Bronchial smooth muscle cell (primary cell): ENCODE results near the gene ZBTB22. TPM values are rescaled to one million over a fixed set of nuclear protein-coding genes. Genes with fewer than 3 reads are reported as not detected.

Source experiments
- total RNA-seq: library from RNA; depleted of rRNA; stranded (reverse); fragments of >200 nt; gene quantifications from 2 replicates; pipeline ENCODE4 v1.2.1, GENCODE V29; 2014

The ZBTB22 gene, protein sequence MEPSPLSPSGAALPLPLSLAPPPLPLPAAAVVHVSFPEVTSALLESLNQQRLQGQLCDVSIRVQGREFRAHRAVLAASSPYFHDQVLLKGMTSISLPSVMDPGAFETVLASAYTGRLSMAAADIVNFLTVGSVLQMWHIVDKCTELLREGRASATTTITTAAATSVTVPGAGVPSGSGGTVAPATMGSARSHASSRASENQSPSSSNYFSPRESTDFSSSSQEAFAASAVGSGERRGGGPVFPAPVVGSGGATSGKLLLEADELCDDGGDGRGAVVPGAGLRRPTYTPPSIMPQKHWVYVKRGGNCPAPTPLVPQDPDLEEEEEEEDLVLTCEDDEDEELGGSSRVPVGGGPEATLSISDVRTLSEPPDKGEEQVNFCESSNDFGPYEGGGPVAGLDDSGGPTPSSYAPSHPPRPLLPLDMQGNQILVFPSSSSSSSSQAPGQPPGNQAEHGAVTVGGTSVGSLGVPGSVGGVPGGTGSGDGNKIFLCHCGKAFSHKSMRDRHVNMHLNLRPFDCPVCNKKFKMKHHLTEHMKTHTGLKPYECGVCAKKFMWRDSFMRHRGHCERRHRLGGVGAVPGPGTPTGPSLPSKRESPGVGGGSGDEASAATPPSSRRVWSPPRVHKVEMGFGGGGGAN
- total RNA-seq = 21.8 and 34.4 TPM in 2 replicates

DNA sequence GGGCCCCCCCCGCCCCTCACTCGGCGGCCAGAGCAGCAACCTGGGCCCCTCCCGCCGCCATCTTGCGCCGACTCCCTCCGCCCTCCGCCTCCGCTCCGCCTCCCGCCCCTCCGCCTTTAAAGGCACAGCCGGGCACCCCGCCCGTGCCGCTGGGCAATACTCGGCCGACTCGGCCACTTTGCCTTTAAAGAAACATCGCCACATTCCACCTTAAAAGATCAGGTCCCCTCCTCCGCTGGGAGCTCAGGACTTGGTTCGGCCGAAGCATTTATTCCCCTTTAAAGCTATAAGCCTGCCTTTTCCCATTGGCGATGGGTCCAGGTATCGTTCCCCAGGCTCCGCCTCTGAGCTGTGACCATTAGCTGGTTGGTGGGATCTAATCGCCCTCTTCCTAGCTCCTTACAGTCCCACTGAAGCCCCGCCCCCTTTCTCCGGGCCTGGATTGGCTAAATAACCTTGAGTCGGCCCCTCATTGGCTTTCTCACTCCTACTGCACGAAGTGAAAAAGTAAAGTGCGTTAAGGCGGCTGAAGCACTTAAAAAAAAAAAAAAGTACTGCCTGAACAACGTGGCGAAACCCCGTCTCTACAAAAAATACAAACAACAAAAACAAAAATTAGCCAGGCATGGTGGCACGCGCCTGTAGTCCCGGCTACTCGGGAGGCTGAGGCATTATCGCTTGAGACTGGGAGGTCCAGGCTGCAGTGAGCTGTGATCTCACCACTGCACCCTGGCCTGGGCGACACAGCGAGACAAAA lies at the start of gene ZBTB22:
Gene ZBTB22, minus strand, starts transcription at position 76 of the 757 bp plus-strand sequence. CDS start 828 bp downstream, outside the sequence.

DNA sequence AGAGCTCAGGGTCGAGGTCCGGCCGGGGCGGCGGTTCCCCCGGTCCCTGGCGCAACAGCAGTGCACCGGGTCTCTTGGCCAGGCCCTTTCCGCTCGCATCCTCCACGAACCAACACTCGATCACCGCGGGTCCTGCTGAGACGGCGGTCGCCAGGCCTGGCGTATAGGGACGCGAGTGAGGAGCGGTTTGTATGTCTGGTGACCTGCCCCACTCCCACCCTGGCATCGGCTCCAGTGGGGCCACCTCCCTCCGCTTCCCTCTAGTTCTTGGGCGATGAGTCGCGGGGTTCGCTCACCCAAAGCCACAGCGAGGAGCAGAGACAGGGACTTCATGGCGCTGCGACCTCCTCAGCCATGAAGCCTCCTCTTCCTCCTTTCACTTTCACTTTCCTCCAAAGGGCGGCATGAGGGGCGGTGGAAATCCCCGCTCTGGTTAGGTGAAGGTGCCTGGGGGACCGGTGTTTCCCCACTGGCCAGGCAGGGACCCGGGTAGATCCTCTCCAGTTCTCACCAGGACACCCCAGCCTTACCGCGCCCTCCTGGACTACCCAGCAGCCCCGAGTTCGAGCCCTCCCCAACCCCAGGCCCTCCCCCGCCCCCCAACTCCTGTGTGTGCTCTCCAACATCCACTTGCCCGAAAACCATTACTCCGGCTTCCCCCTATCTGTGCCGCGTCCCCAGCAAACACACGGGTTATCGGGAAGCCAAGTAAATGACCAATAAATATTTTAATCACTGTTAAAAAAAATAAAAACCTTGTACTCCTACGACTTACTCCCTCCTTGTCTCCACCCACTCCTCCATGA lies 3.6 kb downstream of the ZBTB22 start, which contains the start of gene TAPBP:
Gene TAPBP, minus strand, starts transcription at position 370 of the 806 bp plus-strand sequence. Its CDS starts 37 bp downstream, at position 333.

DNA sequence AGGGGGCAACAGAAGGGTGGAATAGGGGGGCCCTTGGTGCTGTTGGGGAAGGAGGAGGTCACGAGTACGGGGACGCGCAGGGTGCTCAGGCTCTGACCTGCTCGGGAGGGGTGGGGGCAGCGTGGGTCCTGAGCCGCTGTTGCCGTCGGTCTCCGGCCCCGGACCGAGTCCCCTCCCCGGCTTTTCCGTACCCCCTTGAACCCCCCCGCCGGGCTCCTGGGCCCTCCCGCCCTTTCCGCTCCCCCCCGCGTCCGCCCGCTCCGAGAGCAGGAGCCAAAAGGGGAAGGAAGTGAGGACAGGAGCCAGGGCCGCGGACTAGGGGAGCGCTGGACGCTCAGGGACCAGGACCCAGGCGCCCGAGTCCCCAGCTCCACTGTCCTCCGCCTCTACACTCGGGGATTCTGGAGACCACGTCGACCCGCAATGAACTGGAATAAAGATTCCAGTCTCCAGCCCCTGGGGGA lies 18.7 kb downstream of the ZBTB22 start, which contains the start of gene RGL2:
Gene RGL2, minus strand, starts transcription at position 170 of the 464 bp plus-strand sequence. CDS start 332 bp downstream, outside the sequence.

DNA sequence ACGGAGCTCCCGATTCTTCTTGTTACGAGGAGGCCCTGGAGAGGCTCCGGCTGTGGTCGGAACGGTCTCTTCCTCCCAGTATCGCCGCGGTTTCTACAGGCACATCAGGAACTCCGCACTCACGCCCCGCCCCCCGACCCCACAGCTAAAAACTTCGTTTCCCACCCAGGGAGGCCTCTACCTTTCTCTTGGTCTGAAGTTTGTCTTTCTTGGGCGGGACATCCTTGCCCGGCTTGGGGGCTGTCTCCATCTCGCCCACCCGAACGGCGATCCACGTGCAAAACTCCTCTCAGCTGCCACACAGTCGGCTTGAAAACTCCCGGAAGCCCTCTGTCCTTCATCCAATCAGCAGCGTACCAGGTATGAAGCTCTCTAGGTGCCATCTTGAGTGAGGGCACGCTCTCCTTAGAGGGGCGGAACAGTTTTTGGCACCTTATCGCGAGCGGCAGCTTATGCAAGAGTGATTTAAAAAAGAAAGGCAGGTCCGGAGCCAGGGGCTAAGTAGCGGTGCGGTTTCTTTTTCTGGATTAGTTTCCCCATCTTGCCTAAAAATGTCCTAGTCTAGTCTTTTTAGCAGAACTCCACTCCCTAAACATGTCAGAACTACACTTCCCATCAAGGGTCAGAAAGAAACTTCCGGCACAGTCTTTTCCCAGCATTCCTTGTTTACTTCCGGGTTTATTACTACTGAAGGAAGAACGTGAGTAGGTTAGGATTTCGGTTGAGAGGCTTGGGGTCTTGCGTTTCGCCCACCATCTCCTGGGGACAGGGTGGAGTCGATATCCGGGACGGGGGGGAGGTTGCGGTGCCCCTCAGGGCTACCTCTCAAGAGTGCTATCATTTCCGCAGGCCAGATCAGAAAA lies 28.4 kb downstream of the ZBTB22 start, which contains the start of the genes PFDN6 and WDR46:
Gene PFDN6, plus strand, starts transcription at position 681 of the 863 bp plus-strand sequence. CDS start 256 bp downstream, outside the sequence.
Gene WDR46, minus strand, starts transcription at position 319 of the 863 bp plus-strand sequence. Its CDS starts 69 bp downstream, at position 250.

DNA sequence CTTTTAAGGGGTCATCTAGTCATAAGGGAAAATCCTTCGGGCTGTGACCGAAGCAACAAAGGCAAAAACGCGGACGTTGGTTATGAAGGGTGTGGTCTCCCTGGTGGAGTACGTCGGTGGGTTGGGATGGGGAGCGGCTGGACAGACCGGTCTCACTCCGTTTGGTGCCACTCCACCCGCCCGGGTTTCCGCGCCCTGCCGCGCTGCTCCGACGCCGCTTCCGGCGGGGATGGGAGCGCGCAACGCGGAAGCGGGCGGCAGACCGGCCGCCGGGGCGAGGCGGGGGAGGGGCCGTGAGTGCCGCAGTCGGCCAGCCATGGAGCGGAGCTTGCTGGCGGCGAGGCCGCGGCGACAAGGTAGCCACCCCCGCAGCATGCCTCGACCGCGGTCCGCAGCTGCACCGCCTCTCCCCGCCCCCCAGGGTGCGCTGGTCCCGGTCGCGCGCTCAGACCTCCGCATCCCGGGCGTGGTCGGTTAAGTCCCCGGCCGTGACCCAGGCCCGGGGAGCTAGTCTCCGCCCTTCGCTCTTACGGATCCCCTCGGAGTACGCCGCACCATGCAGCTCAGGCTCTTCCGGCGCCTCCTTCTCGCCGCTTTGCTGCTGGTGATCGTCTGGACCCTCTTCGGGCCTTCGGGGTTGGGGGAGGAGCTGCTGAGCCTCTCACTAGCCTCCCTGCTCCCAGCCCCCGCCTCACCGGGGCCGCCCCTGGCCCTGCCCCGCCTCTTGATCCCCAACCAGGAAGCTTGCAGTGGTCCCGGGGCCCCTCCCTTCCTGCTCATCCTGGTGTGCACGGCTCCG lies 40.5 kb downstream of the ZBTB22 start, which contains the start of gene B3GALT4:
Gene B3GALT4, plus strand, starts transcription at position 260 of the 799 bp plus-strand sequence. Its CDS starts 297 bp downstream, at position 557.

DNA sequence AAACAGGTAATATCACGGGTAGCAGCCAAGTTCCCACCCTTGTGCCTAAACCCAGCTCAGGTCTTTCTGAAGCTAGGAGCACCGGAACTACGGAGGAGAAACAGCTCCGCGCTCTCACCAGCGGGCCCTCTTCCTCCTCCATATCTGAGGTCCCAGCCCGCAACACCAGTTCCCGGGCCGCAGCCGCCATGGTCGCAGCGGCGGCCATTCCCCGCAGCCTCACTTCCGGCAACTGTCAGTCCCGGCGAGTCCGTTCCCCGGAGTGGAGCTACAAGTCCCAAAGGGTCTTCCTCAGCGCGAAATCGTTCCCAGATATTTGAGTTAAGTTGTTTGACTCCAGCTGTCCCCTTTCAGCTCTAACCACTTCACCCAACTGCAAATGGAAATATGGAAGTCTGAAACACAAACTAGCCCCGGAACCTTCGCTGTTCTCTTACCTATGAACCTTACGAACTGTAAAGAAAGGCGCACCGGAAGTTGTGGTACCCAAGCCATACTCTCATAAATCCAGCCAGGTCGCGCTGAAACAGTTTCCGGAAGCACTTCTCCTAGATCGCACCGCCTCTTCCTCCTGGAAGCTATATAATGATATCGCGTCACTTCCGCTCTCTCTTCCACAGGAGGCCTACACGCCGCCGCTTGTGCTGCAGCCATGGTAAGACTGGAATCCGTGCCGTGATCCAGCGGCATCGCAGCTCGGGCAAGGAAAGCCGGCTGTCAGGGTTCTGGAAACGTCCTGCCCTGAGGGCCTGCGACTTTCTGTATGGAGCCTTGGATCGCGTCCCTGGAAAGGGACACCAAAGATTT lies 45.9 kb downstream of the ZBTB22 start, which contains the start of the genes RPS18 and VPS52:
Gene RPS18, plus strand, starts transcription at position 608 of the 807 bp plus-strand sequence. Its CDS starts 45 bp downstream, at position 653.
Gene VPS52, minus strand, starts transcription at position 409 of the 807 bp plus-strand sequence. Its CDS starts 201 bp downstream, at position 208.

Other genes with a start within 250 kb of the ZBTB22 start
- gene HLA-DPA1, start 244.1 kb downstream of the ZBTB22 start, total RNA-seq = 2.4 TPM in 1 of 2 replicates, not detected in the other
- gene HLA-DPB1, start 241.8 kb downstream of the ZBTB22 start, total RNA-seq = 3.5 and 10.4 TPM in 2 replicates
- 0.16 and 0.17 TPM in 2 replicates for gene COL11A2, start 125.3 kb downstream of the ZBTB22 start, total RNA-seq
- 25.2 and 26.4 TPM in 2 replicates for gene RXRB, start 117.1 kb downstream of the ZBTB22 start, total RNA-seq
- gene SLC39A7, start 116.9 kb downstream of the ZBTB22 start, total RNA-seq = 121 and 154 TPM in 2 replicates
- 9.5 and 10.9 TPM in 2 replicates for gene HSD17B8, start 113.1 kb downstream of the ZBTB22 start, total RNA-seq
- gene RING1, start 109.2 kb downstream of the ZBTB22 start, total RNA-seq = 45.4 and 50.0 TPM in 2 replicates
- gene VPS52, start 45.9 kb downstream of the ZBTB22 start, total RNA-seq = 46.5 and 49.3 TPM in 2 replicates
- 6,387 and 9,959 TPM in 2 replicates for gene RPS18, start 45.7 kb downstream of the ZBTB22 start, total RNA-seq
- gene B3GALT4, start 40.6 kb downstream of the ZBTB22 start, total RNA-seq = 13.6 and 14.6 TPM in 2 replicates
- 71.7 and 97.4 TPM in 2 replicates for gene WDR46, start 28.5 kb downstream of the ZBTB22 start, total RNA-seq
- gene PFDN6, start 28.1 kb downstream of the ZBTB22 start, total RNA-seq = 29.7 and 41.6 TPM in 2 replicates
- 21.9 and 23.9 TPM in 2 replicates for gene RGL2, start 18.8 kb downstream of the ZBTB22 start, total RNA-seq
- 28.6 and 31.1 TPM in 2 replicates for gene TAPBP, start 3.7 kb downstream of the ZBTB22 start, total RNA-seq
- gene DAXX, start 5.2 kb upstream of the ZBTB22 start, total RNA-seq = 32.8 and 72.2 TPM in 2 replicates
- gene KIFC1, start 74.1 kb upstream of the ZBTB22 start, total RNA-seq = 0.52 and 2.7 TPM in 2 replicates
- 21.1 and 21.9 TPM in 2 replicates for gene PHF1, start 93.3 kb upstream of the ZBTB22 start, total RNA-seq
- 90.8 and 170 TPM in 2 replicates for gene CUTA, start 100.4 kb upstream of the ZBTB22 start, total RNA-seq
- gene SYNGAP1, start 102.3 kb upstream of the ZBTB22 start, total RNA-seq = 3.5 and 5.2 TPM in 2 replicates
- gene ZBTB9, start 136.8 kb upstream of the ZBTB22 start, total RNA-seq = 3.6 and 4.6 TPM in 2 replicates